Measurements from ENCODE around the gene MINK1. TPM values are rescaled to one million over a fixed set of nuclear protein-coding genes. Genes with fewer than 3 reads are reported as not detected.
"Not testable (repeated sequence)": the region's sequence is repeated elsewhere in the genome, so short reads cannot be mapped to it uniquely, and the experiment has no call there.

Gene MINK1
- total RNA-seq, 1 donor from 2014 or later, result 63.2 TPM

DNA sequence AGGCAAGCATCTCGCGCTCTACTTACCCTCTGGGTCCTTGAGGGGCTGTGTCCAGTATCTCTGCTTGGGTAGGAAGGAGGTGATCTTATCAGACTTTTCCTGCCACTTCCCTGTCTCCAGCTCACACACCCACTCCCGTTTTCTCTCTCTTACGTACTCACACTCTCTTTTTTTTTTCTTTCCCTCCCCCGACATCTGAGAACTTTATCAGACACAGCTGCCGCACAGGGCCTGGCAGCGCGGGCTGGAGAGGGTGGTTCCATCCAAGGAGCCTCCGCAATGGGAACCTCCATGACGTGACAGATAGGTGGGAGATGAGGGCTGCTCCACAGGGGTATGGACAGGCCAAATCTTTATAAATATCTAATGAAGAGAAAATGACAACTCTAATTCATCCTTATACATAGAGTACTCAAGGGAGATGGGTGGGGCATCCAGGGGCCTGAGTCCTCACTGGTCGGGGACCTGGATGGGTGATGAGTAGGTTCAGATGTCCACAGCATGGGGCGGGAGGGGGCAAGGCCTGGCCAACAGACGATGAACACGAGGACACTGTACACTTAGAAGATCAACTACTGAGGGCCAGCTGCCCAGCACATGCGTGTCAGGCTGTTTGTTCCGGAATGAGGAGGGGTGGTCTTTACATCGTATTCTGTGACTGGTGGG lies 23.3 kb downstream of the MINK1 start:
- Histone ChIP-seq H3K9ac (ENCODE audit: low read length) (no peak overlapping the region), H4K20me1 (ENCODE audit: insufficient read depth, low read length) (peaks cover 68% of the 10 kb centered on the region), H3K36me3 (ENCODE audit: insufficient read depth, low read length) (no peaks in the 10 kb centered on the region), H3K79me2 (ENCODE audit: insufficient read depth, low read length) (peaks cover 22% of the 10 kb centered on the region), H2AFZ (ENCODE audit: low read depth, low read length) (no peak overlapping the region), H3K4me3 (ENCODE audit: insufficient read depth, low read depth, low read length) (no peak overlapping the region), H3K4me1 (ENCODE audit: insufficient read depth, low read length) (peaks cover 18% of the 10 kb centered on the region), H3K27ac (ENCODE audit: low read depth, low read length) (no peak overlapping the region), H3K4me2 (ENCODE audit: low read length) (no peak overlapping the region), H3K27me3 (ENCODE audit: insufficient read depth, low read length) (no peaks in the 10 kb centered on the region), H3K9me3 (ENCODE audit: insufficient read depth, low read depth, low read length) (no peaks in the 10 kb centered on the region)
- H3K4me1 Mint-ChIP-seq (ENCODE audit: low read depth, unreplicated experiment), result peaks cover 41% of the 10 kb centered on the region
- DNase-seq (ENCODE audit: low read depth) (no peak), FAIRE-seq (no peak)
- peak overlapping the region; percentile 5 for H3K4me3 Mint-ChIP-seq (ENCODE audit: unreplicated experiment)
- no peaks in the 10 kb centered on the region for H3K27me3 Mint-ChIP-seq (ENCODE audit: low read depth, unreplicated experiment)
- H3K9me3 Mint-ChIP-seq (ENCODE audit: unreplicated experiment), result peaks cover 2% of the 10 kb centered on the region
- H3K36me3 Mint-ChIP-seq (ENCODE audit: low read depth, unreplicated experiment), result peaks cover 17% of the 10 kb centered on the region
- no peak for TF ChIP-seq EZH2 (IDR thresholded peaks at IDR 0.05; ENCODE audit: insufficient read depth, low read length)
- TF ChIP-seq, protein P1, sequence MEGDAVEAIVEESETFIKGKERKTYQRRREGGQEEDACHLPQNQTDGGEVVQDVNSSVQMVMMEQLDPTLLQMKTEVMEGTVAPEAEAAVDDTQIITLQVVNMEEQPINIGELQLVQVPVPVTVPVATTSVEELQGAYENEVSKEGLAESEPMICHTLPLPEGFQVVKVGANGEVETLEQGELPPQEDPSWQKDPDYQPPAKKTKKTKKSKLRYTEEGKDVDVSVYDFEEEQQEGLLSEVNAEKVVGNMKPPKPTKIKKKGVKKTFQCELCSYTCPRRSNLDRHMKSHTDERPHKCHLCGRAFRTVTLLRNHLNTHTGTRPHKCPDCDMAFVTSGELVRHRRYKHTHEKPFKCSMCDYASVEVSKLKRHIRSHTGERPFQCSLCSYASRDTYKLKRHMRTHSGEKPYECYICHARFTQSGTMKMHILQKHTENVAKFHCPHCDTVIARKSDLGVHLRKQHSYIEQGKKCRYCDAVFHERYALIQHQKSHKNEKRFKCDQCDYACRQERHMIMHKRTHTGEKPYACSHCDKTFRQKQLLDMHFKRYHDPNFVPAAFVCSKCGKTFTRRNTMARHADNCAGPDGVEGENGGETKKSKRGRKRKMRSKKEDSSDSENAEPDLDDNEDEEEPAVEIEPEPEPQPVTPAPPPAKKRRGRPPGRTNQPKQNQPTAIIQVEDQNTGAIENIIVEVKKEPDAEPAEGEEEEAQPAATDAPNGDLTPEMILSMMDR (IDR thresholded peaks at IDR 0.05; ENCODE audit: insufficient read depth, low read depth, low read length), result no peak
- peak overlapping the region; percentile 67 for H3K27ac Mint-ChIP-seq (ENCODE audit: unreplicated experiment)

DNA sequence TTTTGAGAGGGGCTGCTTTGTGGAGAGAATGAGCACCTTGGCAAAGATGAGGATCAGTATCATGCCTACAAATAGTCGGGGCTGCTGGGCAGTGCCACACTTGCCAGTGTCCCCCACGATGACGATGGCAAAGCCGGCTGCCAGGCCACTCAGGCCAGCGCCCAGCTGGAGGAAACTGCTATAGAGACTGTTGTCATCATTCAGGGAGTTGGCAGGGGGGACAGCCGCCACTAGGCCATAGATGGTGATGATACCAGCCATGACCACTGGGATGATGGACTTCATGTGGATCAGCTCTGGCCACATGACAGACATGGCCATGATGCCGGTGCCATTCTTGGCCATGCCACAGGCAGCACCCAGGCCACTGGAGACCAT lies 23.8 kb downstream of the MINK1 start:
- Histone ChIP-seq H3K27ac (ENCODE audit: low read depth, low read length) (no peak overlapping the region), H4K20me1 (ENCODE audit: insufficient read depth, low read length) (peaks cover 65% of the 10 kb centered on the region), H3K79me2 (ENCODE audit: insufficient read depth, low read length) (peaks cover 23% of the 10 kb centered on the region), H3K9ac (ENCODE audit: low read length) (no peak overlapping the region), H3K27me3 (ENCODE audit: insufficient read depth, low read length) (no peaks in the 10 kb centered on the region), H3K4me2 (ENCODE audit: low read length) (no peak overlapping the region), H2AFZ (ENCODE audit: low read depth, low read length) (no peak overlapping the region), H3K9me3 (ENCODE audit: insufficient read depth, low read depth, low read length) (no peaks in the 10 kb centered on the region), H3K4me3 (ENCODE audit: insufficient read depth, low read depth, low read length) (no peak overlapping the region), H3K4me1 (ENCODE audit: insufficient read depth, low read length) (peaks cover 18% of the 10 kb centered on the region), H3K36me3 (ENCODE audit: insufficient read depth, low read length) (no peaks in the 10 kb centered on the region)
- Mint-ChIP-seq H3K4me1 (ENCODE audit: low read depth, unreplicated experiment) (peaks cover 41% of the 10 kb centered on the region), H3K27me3 (ENCODE audit: low read depth, unreplicated experiment) (no peaks in the 10 kb centered on the region), H3K9me3 (ENCODE audit: unreplicated experiment) (peaks cover 2% of the 10 kb centered on the region), H3K36me3 (ENCODE audit: low read depth, unreplicated experiment) (peaks cover 19% of the 10 kb centered on the region), H3K27ac (ENCODE audit: unreplicated experiment) (no peak overlapping the region), H3K4me3 (ENCODE audit: unreplicated experiment) (no peak overlapping the region)
- TF ChIP-seq, protein P1 (IDR thresholded peaks at IDR 0.05; ENCODE audit: insufficient read depth, low read depth, low read length), result no peak
- DNase-seq (ENCODE audit: low read depth) (no peak), FAIRE-seq (no peak)

DNA sequence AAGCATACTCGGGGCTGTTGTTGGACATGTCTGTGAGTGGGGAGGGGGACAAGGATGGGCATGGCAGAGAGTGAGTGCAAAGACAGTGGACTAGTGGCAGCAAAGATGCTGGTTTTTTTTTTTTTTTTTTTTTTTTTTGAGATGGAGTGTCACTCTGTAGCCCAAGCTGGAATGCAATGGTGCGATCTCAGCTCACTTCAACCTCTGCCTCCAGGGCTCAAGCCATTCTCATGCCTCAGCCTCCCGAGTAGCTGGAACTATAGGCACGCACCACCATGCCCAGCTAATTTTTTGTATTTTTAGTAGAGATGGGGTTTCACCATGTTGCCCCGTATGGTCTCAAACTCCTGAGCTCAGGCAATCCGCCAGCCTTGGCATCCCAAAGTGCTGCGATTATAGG lies 24.2 kb downstream of the MINK1 start:
- Histone ChIP-seq H4K20me1 (ENCODE audit: insufficient read depth, low read length) (peaks cover 63% of the 10 kb centered on the region), H3K79me2 (ENCODE audit: insufficient read depth, low read length) (peaks cover 25% of the 10 kb centered on the region), H3K4me2 (ENCODE audit: low read length) (peak overlapping the region; percentile 28), H3K4me1 (ENCODE audit: insufficient read depth, low read length) (peaks cover 15% of the 10 kb centered on the region)
- H3K4me3 Mint-ChIP-seq (ENCODE audit: unreplicated experiment); DNase-seq (ENCODE audit: low read depth); H3K36me3 ChIP-seq (ENCODE audit: insufficient read depth, low read length); H3K9ac ChIP-seq (ENCODE audit: low read length); H3K27ac Mint-ChIP-seq (ENCODE audit: unreplicated experiment); H3K9me3 ChIP-seq (ENCODE audit: insufficient read depth, low read depth, low read length); H3K27me3 ChIP-seq (ENCODE audit: insufficient read depth, low read length); H2AFZ ChIP-seq (ENCODE audit: low read depth, low read length); H3K9me3 Mint-ChIP-seq (ENCODE audit: unreplicated experiment); H3K4me3 ChIP-seq (ENCODE audit: insufficient read depth, low read depth, low read length); H3K27me3 Mint-ChIP-seq (ENCODE audit: low read depth, unreplicated experiment); FAIRE-seq; H3K27ac ChIP-seq (ENCODE audit: low read depth, low read length): not testable (repeated sequence)
- Mint-ChIP-seq H3K4me1 (ENCODE audit: low read depth, unreplicated experiment) (peaks cover 36% of the 10 kb centered on the region), H3K36me3 (ENCODE audit: low read depth, unreplicated experiment) (peaks cover 20% of the 10 kb centered on the region)
